Activated naive CD4-positive, alpha-beta T cell treated with anti-CD3 and anti-CD28 coated beads, Interleukin-2, amount 10 ng/mL, durations not matched to agents 7 days and 5 days (primary cell): ENCODE measurements around the gene PURB.

Source experiments
- CTCF ChIA-PET: fragments of 350-600 bp; sonication (Branson Sonifier 250); formaldehyde crosslinking; loops from one replicate; lab custom pipeline; 2021; ENCODE audit warnings: antibody characterized with exemption; lab: Charles Lee
- DNase-seq: peaks from one replicate; pipeline ENCODE4 v3.0.0-alpha.2; 2020
- H3K27ac Mint-ChIP-seq: one replicate; pipeline ENCODE4 v1.8.0; 2021; ENCODE audit warnings: mild to moderate bottlenecking, moderate library complexity, mixed read lengths
- H3K27me3 Mint-ChIP-seq: one replicate; pipeline ENCODE4 v1.8.0; 2021; ENCODE audit warnings: mild to moderate bottlenecking, mixed read lengths
- H3K36me3 Mint-ChIP-seq: one replicate; pipeline ENCODE4 v1.8.0; 2021; ENCODE audit warnings: mixed read lengths
- H3K4me1 Mint-ChIP-seq: one replicate; pipeline ENCODE4 v1.8.0; 2021; ENCODE audit warnings: mixed read lengths
- H3K4me3 Mint-ChIP-seq: one replicate; pipeline ENCODE4 v1.8.0; 2021; ENCODE audit warnings: mild to moderate bottlenecking, moderate library complexity, mixed read lengths
- H3K9me3 Mint-ChIP-seq: one replicate; pipeline ENCODE4 v1.8.0; 2021; ENCODE audit warnings: mixed read lengths

The PURB gene

DNA sequence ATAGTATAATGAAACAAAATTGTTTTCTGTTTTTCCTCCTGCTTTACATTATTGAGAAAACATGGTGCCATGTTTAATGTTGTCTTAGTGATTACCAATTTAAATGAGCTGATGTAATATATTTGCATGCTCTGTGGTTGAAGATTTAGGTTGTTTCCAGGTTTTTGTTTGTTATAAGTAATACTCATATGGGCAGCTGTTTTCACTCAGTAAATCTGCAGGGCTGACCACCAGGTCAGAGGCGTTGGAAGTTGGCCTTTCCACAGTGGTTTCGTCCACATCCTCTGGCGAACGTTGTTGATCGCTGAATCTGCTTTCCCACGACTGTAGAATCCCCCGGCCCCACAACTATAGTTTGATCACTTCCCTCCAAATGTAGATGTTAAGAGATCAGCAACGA is 21.6 kb upstream of the PURB start:
- H3K9me3 Mint-ChIP-seq: no peaks in the 10 kb centered on the region
- CTCF ChIA-PET: interaction anchor here (1.0 kb wide), 1 partner anchor 15 kb away, joined by 3 read pairs; no protein-coding TSS in a partner anchor
- H3K4me3 Mint-ChIP-seq: no peak overlapping the region
- H3K27me3 Mint-ChIP-seq: peaks cover 12% of the 10 kb centered on the region
- DNase-seq: no peak
- H3K27ac Mint-ChIP-seq: no peak overlapping the region
- H3K4me1 Mint-ChIP-seq: no peaks in the 10 kb centered on the region
- H3K36me3 Mint-ChIP-seq: no peaks in the 10 kb centered on the region

DNA sequence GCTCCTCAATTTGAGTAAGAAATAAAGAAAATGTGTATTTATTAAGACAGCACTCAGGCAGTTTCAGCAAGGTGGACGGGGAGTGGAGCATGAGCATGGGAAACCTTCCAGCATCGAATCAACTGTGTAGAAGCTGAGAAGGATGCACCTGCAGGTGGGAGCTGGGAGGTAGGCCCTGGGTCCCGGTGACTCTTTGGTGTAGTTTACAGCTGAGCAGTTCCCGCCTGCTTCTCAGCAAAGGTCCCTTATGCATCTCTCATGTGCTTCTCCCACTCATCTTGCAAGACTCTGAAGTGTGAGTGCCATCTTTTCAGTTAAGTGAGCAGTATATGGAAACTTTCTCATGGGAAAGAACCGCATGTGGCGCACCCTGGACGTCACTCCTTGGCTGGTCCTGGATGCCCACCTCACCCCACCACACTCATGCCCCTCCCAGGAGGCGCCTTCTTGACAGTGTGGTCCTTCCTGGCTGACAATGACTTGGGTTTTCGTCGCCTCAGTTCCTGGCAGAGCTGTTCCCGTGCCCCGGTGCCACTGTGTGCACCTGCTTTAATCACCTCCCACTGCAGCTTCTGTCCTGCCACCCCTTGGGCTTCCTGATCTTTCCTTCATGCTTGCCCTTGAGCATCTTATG is 19.8 kb upstream of the PURB start:
- Mint-ChIP-seq H3K4me1 (no peaks in the 10 kb centered on the region), H3K27ac (no peak overlapping the region), H3K9me3 (no peaks in the 10 kb centered on the region), H3K27me3 (peaks cover 12% of the 10 kb centered on the region), H3K36me3 (no peaks in the 10 kb centered on the region), H3K4me3 (no peak overlapping the region)
- CTCF ChIA-PET: interaction anchor here (1.3 kb wide), 2 partner anchors 14 to 15 kb away, joined by 3 to 4 read pairs; no protein-coding TSS in a partner anchor
- no peak for DNase-seq

DNA sequence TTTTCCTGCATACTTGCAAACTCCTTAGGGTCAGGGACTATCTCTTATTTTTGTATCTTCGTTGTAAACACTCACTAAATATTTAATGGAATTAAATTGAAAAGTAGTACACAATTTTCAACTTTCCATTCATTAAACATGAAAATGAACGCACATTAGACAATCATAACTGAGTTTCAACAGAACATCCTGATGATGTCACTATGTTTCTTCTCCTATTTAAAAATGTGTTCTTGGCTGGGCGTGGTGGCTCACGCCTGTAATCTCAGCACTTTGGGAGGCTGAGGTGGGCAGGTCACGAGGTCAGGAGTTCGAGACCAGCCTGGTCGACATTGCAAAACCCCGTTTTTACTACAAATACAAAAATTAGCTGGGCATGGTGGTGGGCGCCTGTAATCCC is 14.1 kb upstream of the PURB start:
- no peaks in the 10 kb centered on the region for H3K27me3 Mint-ChIP-seq
- H3K4me3 Mint-ChIP-seq: no peak overlapping the region
- H3K4me1 Mint-ChIP-seq: peaks cover 8% of the 10 kb centered on the region
- H3K27ac Mint-ChIP-seq: no peak overlapping the region
- DNase-seq: no peak
- no peaks in the 10 kb centered on the region for H3K36me3 Mint-ChIP-seq
- CTCF ChIA-PET: no interaction called here
- H3K9me3 Mint-ChIP-seq: no peaks in the 10 kb centered on the region

DNA sequence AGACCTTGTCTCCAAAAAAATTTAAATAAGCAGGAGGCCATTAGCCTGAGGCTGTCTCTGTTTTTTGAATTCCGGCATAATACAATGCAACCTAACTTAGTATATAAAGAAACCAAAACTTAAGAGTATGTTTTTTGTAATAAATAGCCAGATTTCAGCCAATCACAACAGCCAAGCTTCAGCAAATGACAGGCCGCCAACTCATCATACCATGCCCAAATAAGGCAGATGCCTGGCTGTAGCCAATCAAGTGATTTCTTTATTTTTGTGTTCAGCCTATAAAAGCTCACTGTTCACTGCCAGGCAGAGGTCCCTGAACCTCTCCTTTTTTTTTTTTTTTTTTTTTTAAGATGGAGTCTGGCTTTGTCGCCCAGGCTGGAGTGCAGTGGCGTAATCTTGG is 12.7 kb upstream of the PURB start:
- Mint-ChIP-seq H3K9me3 (no peaks in the 10 kb centered on the region), H3K4me3 (no peak overlapping the region), H3K36me3 (no peaks in the 10 kb centered on the region), H3K27me3 (no peaks in the 10 kb centered on the region), H3K27ac (no peak overlapping the region), H3K4me1 (peaks cover 8% of the 10 kb centered on the region)
- DNase-seq: no peak
- CTCF ChIA-PET: interaction anchor here (1.0 kb wide), 1 partner anchor 15 kb away, joined by 3 read pairs; no protein-coding TSS in a partner anchor

DNA sequence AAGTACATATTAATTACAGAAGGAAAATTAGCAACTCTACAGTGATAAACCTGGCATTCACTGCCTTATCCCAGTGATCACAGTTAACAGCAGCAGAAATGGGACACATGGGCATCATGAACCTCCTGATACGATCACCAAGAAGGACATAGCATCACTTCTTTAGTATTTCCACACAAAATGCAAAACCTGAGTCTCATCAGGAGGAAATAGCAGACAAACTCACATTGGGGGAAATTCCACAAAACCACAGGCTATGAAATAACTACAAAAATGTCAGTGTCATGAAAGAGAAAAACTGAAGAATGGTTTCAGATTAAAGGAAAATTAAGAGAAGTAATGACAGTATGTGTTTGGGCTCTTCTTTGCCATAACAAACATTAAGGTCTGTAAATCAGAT is 12.0 kb upstream of the PURB start:
- CTCF ChIA-PET: no interaction called here
- Mint-ChIP-seq H3K4me3 (no peak overlapping the region), H3K27me3 (no peaks in the 10 kb centered on the region), H3K9me3 (no peaks in the 10 kb centered on the region), H3K27ac (no peak overlapping the region), H3K4me1 (peaks cover 11% of the 10 kb centered on the region), H3K36me3 (no peaks in the 10 kb centered on the region)
- no peak for DNase-seq

DNA sequence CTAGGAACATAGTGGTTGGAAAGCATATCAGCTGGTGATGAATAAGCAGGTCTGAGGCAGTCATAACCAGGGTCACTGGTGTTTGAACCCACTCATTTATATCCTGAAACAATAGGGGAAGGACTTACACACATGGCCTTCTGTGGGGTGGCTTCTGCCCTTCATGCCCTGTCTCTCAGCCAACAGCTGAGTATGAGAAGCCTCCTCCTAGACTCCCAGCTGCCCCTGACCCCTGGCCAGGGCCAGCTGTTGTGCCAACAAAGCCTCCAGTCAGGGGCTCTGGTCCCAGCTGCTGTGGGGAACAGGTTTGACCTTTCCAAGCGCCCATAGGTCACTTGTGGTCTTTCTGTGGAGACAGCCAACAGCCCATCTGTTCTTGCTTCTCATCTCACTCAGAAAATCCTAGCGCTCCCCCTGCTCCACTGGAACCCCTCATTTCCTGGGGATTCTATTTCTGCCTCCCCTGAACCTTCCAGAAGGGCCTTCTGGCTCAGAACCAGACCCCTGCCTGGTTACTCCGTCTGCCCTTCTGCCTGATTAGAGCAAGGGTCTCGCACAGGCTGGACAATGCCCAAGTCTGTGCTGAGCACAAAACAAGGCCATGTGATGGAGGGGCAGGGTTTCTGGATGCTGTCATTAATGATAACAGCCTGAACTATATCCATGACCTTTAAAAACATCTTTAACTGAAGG is 9.7 kb upstream of the PURB start:
- no peaks in the 10 kb centered on the region for H3K9me3 Mint-ChIP-seq
- no peaks in the 10 kb centered on the region for H3K27me3 Mint-ChIP-seq
- no peak for DNase-seq
- no peak overlapping the region for H3K4me3 Mint-ChIP-seq
- H3K27ac Mint-ChIP-seq: no peak overlapping the region
- H3K36me3 Mint-ChIP-seq: no peaks in the 10 kb centered on the region
- CTCF ChIA-PET: interaction anchor here (0.8 kb wide), 1 partner anchor 38 kb away, joined by 3 read pairs; no protein-coding TSS in a partner anchor
- peaks cover 28% of the 10 kb centered on the region for H3K4me1 Mint-ChIP-seq

DNA sequence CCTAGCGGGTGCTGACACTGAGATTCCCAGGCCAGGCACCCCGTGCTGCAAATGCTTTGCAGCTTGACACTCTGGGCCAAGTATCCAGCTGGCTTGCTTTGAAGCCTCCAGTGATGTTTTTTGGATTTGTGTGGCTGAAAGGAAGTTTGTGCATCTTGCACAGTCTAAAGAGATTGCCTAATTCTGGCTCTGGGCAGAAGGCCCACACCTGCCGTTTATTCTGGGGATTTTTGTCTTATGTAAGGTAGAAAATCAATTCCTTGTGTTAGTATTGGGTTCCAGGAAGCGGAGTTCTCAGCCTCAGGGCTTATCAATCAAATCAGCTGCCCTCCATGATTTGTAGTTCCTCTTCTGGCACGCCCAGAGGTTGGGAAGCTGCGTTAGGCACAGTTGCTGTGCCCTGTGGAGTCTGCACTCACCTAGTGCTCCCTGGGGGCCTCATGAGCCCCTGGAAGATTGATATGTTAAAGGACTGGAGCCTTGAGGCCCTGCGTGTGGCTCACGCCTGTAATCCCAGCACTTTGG is 8.4 kb upstream of the PURB start:
- H3K27ac Mint-ChIP-seq: no peak overlapping the region
- peaks cover 28% of the 10 kb centered on the region for H3K4me1 Mint-ChIP-seq
- no peak overlapping the region for H3K4me3 Mint-ChIP-seq
- no peaks in the 10 kb centered on the region for H3K27me3 Mint-ChIP-seq
- CTCF ChIA-PET: no interaction called here
- no peak for DNase-seq
- H3K36me3 Mint-ChIP-seq: no peaks in the 10 kb centered on the region
- H3K9me3 Mint-ChIP-seq: no peaks in the 10 kb centered on the region

DNA sequence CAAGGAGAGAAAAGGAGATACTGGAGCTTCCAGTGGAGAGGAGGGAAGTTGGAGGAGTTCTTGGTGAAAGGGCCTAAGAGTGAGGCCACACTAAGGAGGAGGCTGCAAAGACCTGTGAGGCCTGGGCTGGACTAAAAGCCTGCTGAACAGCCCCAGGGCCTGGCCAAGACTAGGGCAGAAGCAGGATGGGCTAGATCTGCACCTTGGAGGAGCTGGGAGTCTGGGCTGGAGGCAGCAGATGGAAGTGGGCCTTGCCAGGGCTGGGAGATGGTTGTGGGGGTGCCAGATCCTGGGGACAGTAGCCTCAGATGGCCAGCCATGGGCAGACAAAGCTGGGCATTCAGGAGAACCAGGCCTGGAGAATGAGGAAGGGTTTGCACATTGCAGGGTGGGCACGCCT is 6.5 kb upstream of the PURB start:
- H3K4me1 Mint-ChIP-seq: peaks cover 33% of the 10 kb centered on the region
- no peak for DNase-seq
- H3K27me3 Mint-ChIP-seq: no peaks in the 10 kb centered on the region
- CTCF ChIA-PET: interaction anchor here (1.0 to 1.6 kb wide), 7 partner anchors 9 to 43 kb away, joined by 3 to 8 read pairs (median 4); no protein-coding TSS in a partner anchor
- H3K27ac Mint-ChIP-seq: peak overlapping the region; percentile 94
- H3K36me3 Mint-ChIP-seq: no peaks in the 10 kb centered on the region
- H3K9me3 Mint-ChIP-seq: no peaks in the 10 kb centered on the region
- no peak overlapping the region for H3K4me3 Mint-ChIP-seq

DNA sequence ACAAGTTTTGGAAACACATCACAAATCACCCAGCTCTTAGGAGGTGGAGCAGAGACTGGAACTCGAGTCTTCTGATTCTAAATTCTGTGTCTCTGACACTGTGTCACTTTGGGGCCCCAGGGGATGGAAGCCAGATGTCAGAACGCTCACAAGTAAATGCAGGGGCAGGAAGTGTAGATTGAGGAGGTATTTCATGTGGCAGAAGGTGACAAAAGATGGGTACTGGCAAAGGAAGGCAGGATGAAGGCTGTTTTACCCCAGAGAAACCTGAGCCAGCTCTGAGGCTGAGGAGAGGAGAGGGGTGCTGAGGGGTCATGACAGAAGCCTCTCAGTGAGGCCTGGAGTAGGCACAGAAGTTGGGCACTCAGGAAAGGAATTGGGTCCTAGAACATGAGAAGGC is 6.0 kb upstream of the PURB start:
- H3K4me3 Mint-ChIP-seq: no peak overlapping the region
- DNase-seq: peak; percentile 60
- peaks cover 37% of the 10 kb centered on the region for H3K4me1 Mint-ChIP-seq
- H3K9me3 Mint-ChIP-seq: no peaks in the 10 kb centered on the region
- CTCF ChIA-PET: interaction anchor here (1.0 to 1.6 kb wide), 8 partner anchors 9 to 43 kb away, joined by 3 to 8 read pairs (median 3); no protein-coding TSS in a partner anchor
- H3K36me3 Mint-ChIP-seq: no peaks in the 10 kb centered on the region
- H3K27me3 Mint-ChIP-seq: no peaks in the 10 kb centered on the region
- H3K27ac Mint-ChIP-seq: peak overlapping the region; percentile 94

DNA sequence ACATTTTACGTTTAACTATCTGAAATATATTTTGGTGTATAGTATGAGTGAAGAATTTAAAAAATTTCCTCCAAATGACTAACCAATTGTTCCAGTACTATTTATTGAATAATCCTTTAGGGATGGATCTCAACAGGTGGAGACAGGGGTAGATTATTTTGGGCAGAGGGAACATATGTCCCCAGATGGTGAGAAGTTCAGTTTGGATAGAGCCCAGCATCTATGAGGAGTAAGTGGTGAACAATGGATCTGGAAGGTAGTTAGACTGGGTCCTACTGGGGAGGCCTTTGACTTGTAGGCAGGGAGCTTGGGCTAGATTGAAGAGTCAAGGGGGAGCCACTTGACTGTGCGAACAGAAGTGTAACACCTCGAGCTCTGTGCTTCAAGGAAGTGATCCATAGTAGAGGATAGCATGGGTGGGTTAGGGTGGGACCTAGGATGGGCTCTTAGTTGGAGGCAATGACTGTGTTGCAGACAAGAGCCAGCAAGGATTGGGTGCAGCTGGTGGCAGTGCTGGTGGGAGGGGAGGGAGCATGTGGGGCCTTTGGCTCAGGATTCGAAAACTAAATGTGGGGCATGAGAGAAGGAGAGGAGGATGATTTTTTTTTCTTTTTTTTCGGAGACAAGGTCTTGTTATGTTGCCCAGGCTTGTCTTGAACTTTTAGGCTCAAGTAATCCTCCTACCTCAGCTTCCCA is 3.9 kb upstream of the PURB start:
- no peak overlapping the region for H3K27ac Mint-ChIP-seq
- H3K27me3 Mint-ChIP-seq: no peaks in the 10 kb centered on the region
- no peak overlapping the region for H3K4me3 Mint-ChIP-seq
- no peaks in the 10 kb centered on the region for H3K9me3 Mint-ChIP-seq
- peaks cover 47% of the 10 kb centered on the region for H3K4me1 Mint-ChIP-seq
- DNase-seq: no peak
- CTCF ChIA-PET: no interaction called here
- peaks cover 8% of the 10 kb centered on the region for H3K36me3 Mint-ChIP-seq

DNA sequence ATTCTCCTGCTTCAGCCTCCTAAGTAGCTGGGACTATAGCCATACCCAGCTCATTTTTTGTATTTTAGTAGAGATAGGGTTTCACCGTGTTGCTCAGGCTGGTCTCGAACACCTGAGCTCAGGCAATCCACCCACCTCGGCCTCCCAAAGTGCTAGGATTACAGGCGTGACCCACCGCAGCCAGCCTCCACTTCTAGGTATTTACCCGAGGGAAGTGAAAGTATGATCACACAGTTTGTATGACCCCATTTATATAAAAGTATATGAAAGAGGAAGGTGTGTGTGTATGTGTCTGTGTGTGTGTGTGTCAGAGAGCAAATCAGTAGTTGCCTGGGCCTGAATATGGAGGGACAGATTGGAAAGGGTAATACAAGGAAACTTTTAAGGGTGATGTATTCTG is 2.0 kb upstream of the PURB start:
- Mint-ChIP-seq H3K36me3 (peaks cover 25% of the 10 kb centered on the region), H3K4me3 (no peak overlapping the region), H3K27ac (peak overlapping the region; percentile 100), H3K4me1 (peaks cover 63% of the 10 kb centered on the region), H3K9me3 (no peaks in the 10 kb centered on the region), H3K27me3 (no peaks in the 10 kb centered on the region)
- no peak for DNase-seq
- CTCF ChIA-PET: interaction anchor here (3.9 kb wide), 1 partner anchor 30 kb away, joined by 17 read pairs; no protein-coding TSS in a partner anchor

DNA sequence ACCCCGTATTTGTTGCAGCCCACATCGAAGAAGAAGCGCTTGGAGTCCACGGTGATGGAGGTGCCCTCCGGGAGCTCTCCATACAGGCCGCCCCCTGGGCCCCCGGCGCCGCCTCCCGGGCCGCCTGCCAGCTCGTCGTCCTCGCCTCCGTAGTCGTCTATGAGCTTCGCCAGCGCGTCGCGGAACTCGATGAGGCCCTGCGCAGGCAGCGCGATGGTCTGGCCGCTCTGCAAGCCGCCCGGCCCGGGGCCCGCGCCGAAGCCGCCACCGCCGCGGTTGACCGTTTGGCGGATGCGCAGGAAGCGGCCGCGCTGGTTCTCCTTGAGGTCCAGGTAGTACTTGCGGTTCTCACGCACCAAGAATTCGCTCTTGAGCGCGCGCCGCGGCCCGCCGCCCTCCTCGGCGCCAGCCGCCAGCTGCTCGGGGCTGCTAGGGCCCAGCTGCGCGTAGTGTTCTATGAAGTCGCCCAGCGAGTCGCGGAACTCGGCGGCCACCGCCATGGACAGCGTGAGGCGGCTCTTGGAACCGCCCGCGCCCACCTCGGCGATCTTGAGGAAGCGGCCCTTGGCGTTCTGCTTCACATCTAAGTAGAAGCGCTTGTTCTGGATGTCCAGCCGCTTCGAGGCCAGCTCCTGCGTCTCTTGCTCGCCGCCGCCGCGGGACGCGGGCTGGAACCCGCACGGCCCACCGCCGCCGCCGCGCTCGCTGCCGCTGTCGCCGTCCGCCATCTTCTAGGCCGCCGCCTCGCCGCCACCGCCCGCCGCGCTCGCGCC is 523 bp downstream of the PURB start:
- H3K9me3 Mint-ChIP-seq: no peaks in the 10 kb centered on the region
- H3K27ac Mint-ChIP-seq: peak overlapping the region; percentile 100
- peak; percentile 65 for DNase-seq
- peak overlapping the region; percentile 98 for H3K4me3 Mint-ChIP-seq
- CTCF ChIA-PET: interaction anchor here (0.8 to 3.9 kb wide), 4 partner anchors 28 to 86 kb away, joined by 3 to 17 read pairs (median 4); no protein-coding TSS in a partner anchor
- H3K36me3 Mint-ChIP-seq: peaks cover 43% of the 10 kb centered on the region
- H3K27me3 Mint-ChIP-seq: no peaks in the 10 kb centered on the region
- H3K4me1 Mint-ChIP-seq: peaks cover 71% of the 10 kb centered on the region

DNA sequence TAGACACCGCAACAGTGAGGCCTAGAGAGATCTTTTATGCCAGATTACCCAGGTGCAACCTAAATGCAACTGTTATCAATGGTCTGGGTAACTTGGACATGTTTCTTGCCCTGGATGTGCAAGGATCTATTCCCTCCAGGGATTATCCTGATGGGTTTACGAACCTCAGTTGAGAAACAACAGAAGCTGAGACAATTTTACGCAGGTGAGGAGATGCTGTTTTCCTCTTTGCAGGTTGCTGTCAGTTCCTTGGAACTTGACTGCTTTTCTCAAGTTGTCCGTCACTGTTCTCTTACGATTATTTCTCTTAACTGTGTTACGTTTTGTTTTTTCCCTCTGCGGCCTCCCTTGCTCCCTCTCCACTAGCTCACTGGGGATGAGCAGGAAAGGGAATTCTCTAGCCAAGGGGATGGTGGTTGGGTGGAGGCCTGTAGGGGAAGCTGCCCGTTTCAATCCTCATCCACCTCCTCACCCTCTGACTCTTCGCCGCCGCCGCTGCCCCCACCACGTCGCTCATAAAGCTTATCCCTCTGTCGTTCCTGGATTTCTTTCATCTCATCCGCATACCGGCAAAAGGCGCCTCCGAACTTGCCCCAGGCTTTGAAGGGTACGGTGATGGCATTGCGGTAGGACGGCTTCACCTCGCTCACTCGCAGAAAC is 1.2 kb downstream of the PURB start:
- CTCF ChIA-PET: interaction anchor here (0.8 to 3.9 kb wide), 4 partner anchors 27 to 85 kb away, joined by 3 to 17 read pairs (median 4); no protein-coding TSS in a partner anchor
- peaks cover 75% of the 10 kb centered on the region for H3K4me1 Mint-ChIP-seq
- no peaks in the 10 kb centered on the region for H3K9me3 Mint-ChIP-seq
- DNase-seq: no peak
- H3K27ac Mint-ChIP-seq: peak overlapping the region; percentile 91
- H3K36me3 Mint-ChIP-seq: peaks cover 48% of the 10 kb centered on the region
- peak overlapping the region; percentile 98 for H3K4me3 Mint-ChIP-seq
- no peaks in the 10 kb centered on the region for H3K27me3 Mint-ChIP-seq
